Measurements from ENCODE around the gene EFEMP2.

GRCh38 chr11:65817312-65817834 lies 55.2 kb downstream of the EFEMP2 start:
- TF ChIP-seq CTCF (conservative IDR thresholded peaks at IDR 0.05; ENCODE audit: low read length) = no peak
- TF ChIP-seq EZH2phosphoT487 (IDR thresholded peaks at IDR 0.05; ENCODE audit: borderline replicate concordance, low read depth, low read length) = no peak
